Measurements from ENCODE around the gene FBP2.

DNA sequence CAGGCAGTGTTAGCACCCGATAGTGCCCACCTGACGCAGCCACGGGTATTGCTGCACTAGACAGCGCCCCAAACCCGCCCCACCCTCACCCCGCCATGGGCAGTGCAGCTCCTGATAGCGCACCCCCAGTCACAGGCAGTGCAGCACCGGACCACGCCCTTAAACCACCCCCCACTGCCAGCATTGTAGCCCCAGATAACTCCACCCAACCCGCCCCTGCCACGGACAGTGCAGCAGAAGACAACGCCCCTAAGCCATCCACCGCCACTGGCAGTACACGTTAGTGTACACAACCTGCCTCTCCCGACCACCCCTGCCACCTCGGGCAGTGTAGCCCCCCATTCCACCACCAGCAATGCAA is 39.6 kb downstream of the FBP2 start:
- TF ChIP-seq, protein P1, sequence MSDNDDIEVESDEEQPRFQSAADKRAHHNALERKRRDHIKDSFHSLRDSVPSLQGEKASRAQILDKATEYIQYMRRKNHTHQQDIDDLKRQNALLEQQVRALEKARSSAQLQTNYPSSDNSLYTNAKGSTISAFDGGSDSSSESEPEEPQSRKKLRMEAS (IDR thresholded peaks at IDR 0.05; ENCODE audit: low read depth, low read length) = no peak
- no peak for TF ChIP-seq POLR2A (IDR thresholded peaks at IDR 0.05; ENCODE audit: extremely low read depth, insufficient read length)
- TF ChIP-seq, protein P2, sequence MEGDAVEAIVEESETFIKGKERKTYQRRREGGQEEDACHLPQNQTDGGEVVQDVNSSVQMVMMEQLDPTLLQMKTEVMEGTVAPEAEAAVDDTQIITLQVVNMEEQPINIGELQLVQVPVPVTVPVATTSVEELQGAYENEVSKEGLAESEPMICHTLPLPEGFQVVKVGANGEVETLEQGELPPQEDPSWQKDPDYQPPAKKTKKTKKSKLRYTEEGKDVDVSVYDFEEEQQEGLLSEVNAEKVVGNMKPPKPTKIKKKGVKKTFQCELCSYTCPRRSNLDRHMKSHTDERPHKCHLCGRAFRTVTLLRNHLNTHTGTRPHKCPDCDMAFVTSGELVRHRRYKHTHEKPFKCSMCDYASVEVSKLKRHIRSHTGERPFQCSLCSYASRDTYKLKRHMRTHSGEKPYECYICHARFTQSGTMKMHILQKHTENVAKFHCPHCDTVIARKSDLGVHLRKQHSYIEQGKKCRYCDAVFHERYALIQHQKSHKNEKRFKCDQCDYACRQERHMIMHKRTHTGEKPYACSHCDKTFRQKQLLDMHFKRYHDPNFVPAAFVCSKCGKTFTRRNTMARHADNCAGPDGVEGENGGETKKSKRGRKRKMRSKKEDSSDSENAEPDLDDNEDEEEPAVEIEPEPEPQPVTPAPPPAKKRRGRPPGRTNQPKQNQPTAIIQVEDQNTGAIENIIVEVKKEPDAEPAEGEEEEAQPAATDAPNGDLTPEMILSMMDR (IDR thresholded peaks at IDR 0.05; ENCODE audit: low read depth, low read length) = no peak

Data from NB4 (cell line).